ENCODE results near the gene WNT3A.

DNA sequence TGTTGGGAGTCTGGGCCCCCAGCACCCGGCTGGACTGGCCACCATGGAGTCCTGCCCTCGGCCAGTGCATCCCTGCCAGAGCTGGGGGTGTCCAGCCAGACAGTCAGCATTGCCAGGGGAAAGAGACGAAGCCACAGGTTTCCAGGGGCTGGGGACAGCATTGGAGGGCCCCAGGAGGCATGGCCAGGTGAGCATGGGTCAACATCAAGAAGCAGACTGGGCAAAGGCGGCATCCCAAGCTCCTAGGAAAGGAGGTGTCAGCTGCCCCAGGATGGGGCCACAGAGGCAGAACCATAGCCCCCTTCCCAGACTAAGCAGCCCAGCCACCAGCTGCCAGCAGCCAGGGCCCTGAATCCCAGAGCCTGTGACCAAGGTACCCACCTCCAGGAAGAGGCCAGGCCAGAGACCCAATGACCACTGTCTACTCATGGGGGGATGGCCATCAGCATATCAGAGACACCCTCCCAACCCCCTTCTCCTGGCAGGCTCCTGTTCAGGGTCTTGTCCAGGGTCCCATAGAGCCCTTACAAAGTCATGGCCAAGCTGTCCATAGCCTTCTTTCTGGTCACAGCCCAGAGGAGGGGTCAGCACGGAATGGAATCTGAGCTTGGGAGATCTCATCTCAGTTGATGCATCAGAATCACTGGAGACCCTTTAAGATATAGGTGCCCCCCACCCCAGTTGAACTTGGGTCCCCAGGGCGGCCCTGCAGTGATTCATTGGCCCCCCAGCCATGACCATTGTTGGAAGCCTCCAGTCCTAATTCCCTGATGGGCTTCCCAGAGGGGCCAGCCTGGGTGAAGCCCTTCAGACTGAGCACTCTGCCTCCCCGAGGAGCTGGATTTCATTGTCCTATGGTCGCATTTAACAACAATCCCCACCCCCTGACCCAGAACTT is 32.5 kb downstream of the WNT3A start:
- TF ChIP-seq, protein P1, sequence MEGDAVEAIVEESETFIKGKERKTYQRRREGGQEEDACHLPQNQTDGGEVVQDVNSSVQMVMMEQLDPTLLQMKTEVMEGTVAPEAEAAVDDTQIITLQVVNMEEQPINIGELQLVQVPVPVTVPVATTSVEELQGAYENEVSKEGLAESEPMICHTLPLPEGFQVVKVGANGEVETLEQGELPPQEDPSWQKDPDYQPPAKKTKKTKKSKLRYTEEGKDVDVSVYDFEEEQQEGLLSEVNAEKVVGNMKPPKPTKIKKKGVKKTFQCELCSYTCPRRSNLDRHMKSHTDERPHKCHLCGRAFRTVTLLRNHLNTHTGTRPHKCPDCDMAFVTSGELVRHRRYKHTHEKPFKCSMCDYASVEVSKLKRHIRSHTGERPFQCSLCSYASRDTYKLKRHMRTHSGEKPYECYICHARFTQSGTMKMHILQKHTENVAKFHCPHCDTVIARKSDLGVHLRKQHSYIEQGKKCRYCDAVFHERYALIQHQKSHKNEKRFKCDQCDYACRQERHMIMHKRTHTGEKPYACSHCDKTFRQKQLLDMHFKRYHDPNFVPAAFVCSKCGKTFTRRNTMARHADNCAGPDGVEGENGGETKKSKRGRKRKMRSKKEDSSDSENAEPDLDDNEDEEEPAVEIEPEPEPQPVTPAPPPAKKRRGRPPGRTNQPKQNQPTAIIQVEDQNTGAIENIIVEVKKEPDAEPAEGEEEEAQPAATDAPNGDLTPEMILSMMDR (optimal IDR thresholded peaks at IDR 0.05 in 1 of 3, IDR thresholded peaks at IDR 0.05 in 1 of 3, conservative IDR thresholded peaks at IDR 0.05 in 1 of 3; ENCODE audit: extremely low read depth in 1 of 3, insufficient read depth in 2 of 3, low read length in 3 of 3): no peak
- no peak for TF ChIP-seq EZH2 (IDR thresholded peaks at IDR 0.05; ENCODE audit: low read length)

Data from keratinocyte (primary cell).